ENCODE results near the gene UBE2D1.

UBE2D1 gene

GRCh38 chr10:58304099-58304633 is 30.6 kb upstream of the UBE2D1 start:
- TF ChIP-seq CTCF (IDR thresholded peaks at IDR 0.05; ENCODE audit: low read depth, low read length, poor library complexity, severe bottlenecking) (no peak), EZH2phosphoT487 (IDR thresholded peaks at IDR 0.05; ENCODE audit: borderline replicate concordance, low read length) (no peak)
- no peaks in the 10 kb centered on the region for H4K20me1 ChIP-seq (ENCODE audit: control insufficient read depth, insufficient read depth, low read depth, low read length)
- H3K4me3 ChIP-seq (ENCODE audit: low read length) = no peak overlapping the region
- H3K79me2 ChIP-seq (ENCODE audit: control insufficient read depth, low read length) = no peaks in the 10 kb centered on the region
- H3F3A ChIP-seq (ENCODE audit: control insufficient read depth, insufficient read depth) = no peaks in the 10 kb centered on the region
- H3K9me3 ChIP-seq (ENCODE audit: control insufficient read depth, insufficient read depth, low read length) = no peaks in the 10 kb centered on the region
- no peak overlapping the region for H3K27ac ChIP-seq (ENCODE audit: low read depth, low read length)
- H3K4me1 ChIP-seq (ENCODE audit: control insufficient read depth, low read length) = peaks cover 3% of the 10 kb centered on the region
- H3K4me2 ChIP-seq (ENCODE audit: low read length) = no peak overlapping the region
- peaks cover 21% of the 10 kb centered on the region for H3K27me3 ChIP-seq (ENCODE audit: control insufficient read depth, low read length)
- no peaks in the 10 kb centered on the region for H3K9me2 ChIP-seq (replicated peaks; ENCODE audit: control insufficient read depth, low read length)
- H3K36me3 ChIP-seq (ENCODE audit: control insufficient read depth, low read length) = no peaks in the 10 kb centered on the region

GRCh38 chr10:58305821-58306220 is 29.0 kb upstream of the UBE2D1 start:
- Histone ChIP-seq H3K4me2 (ENCODE audit: low read length) (no peak overlapping the region), H3K4me3 (ENCODE audit: low read length) (no peak overlapping the region), H3K79me2 (ENCODE audit: control insufficient read depth, low read length) (no peaks in the 10 kb centered on the region), H3K4me1 (ENCODE audit: control insufficient read depth, low read length) (no peaks in the 10 kb centered on the region), H3K27ac (ENCODE audit: low read depth, low read length) (no peak overlapping the region), H3K27me3 (ENCODE audit: control insufficient read depth, low read length) (peaks cover 18% of the 10 kb centered on the region), H3K9me3 (ENCODE audit: control insufficient read depth, insufficient read depth, low read length) (no peaks in the 10 kb centered on the region), H3K36me3 (ENCODE audit: control insufficient read depth, low read length) (no peaks in the 10 kb centered on the region), H3F3A (ENCODE audit: control insufficient read depth, insufficient read depth) (no peaks in the 10 kb centered on the region), H4K20me1 (ENCODE audit: control insufficient read depth, insufficient read depth, low read depth, low read length) (no peaks in the 10 kb centered on the region), H3K9me2 (replicated peaks; ENCODE audit: control insufficient read depth, low read length) (no peaks in the 10 kb centered on the region)
- TF ChIP-seq CTCF (IDR thresholded peaks at IDR 0.05; ENCODE audit: low read depth, low read length, poor library complexity, severe bottlenecking) = no peak
- TF ChIP-seq EZH2phosphoT487 (IDR thresholded peaks at IDR 0.05; ENCODE audit: borderline replicate concordance, low read length) = no peak

GRCh38 chr10:58307676-58308075 is 27.1 kb upstream of the UBE2D1 start:
- Histone ChIP-seq H3K4me3 (ENCODE audit: low read length) (no peak overlapping the region), H3K36me3 (ENCODE audit: control insufficient read depth, low read length) (no peaks in the 10 kb centered on the region)

More at GRCh38 chr10:58307676-58308075, 27.1 kb upstream of the UBE2D1 start:
- Histone ChIP-seq H3K9me3 (ENCODE audit: control insufficient read depth, insufficient read depth, low read length) (no peaks in the 10 kb centered on the region), H3K9me2 (replicated peaks; ENCODE audit: control insufficient read depth, low read length) (no peaks in the 10 kb centered on the region), H3F3A (ENCODE audit: control insufficient read depth, insufficient read depth) (no peaks in the 10 kb centered on the region), H3K4me1 (ENCODE audit: control insufficient read depth, low read length) (no peaks in the 10 kb centered on the region), H4K20me1 (ENCODE audit: control insufficient read depth, insufficient read depth, low read depth, low read length) (no peaks in the 10 kb centered on the region), H3K4me2 (ENCODE audit: low read length) (no peak overlapping the region), H3K27me3 (ENCODE audit: control insufficient read depth, low read length) (peaks cover 9% of the 10 kb centered on the region), H3K27ac (ENCODE audit: low read depth, low read length) (no peak overlapping the region), H3K79me2 (ENCODE audit: control insufficient read depth, low read length) (no peaks in the 10 kb centered on the region)
- TF ChIP-seq CTCF (IDR thresholded peaks at IDR 0.05; ENCODE audit: low read depth, low read length, poor library complexity, severe bottlenecking) = no peak
- no peak for TF ChIP-seq EZH2phosphoT487 (IDR thresholded peaks at IDR 0.05; ENCODE audit: borderline replicate concordance, low read length)
